Fibroblast of skin of right biceps (primary cell): Measurements from ENCODE around the gene LIX1.
A peak's percentile ranks its signal among the peaks of the same experiment; 100 is the strongest.
"Not testable (repeated sequence)": the region's sequence is repeated elsewhere in the genome, so short reads cannot be mapped to it uniquely, and the experiment has no call there.

Experiments used
- DNase-seq: peaks from one replicate; pipeline ENCODE4 v3.0.0-alpha.2; 2013

LIX1 gene

GRCh38 chr5:97141031-97141430, 1.4 kb downstream of the LIX1 start:
- DNase-seq = no peak

- not testable (repeated sequence) for DNase-seq
Observed at GRCh38 chr5:97140250-97140649, 2.2 kb downstream of the LIX1 start.

- DNase-seq = no peak
Observed at GRCh38 chr5:97136475-97136874, 5.9 kb downstream of the LIX1 start.

GRCh38 chr5:97135868-97136267, 6.5 kb downstream of the LIX1 start:
- no peak for DNase-seq

DNA sequence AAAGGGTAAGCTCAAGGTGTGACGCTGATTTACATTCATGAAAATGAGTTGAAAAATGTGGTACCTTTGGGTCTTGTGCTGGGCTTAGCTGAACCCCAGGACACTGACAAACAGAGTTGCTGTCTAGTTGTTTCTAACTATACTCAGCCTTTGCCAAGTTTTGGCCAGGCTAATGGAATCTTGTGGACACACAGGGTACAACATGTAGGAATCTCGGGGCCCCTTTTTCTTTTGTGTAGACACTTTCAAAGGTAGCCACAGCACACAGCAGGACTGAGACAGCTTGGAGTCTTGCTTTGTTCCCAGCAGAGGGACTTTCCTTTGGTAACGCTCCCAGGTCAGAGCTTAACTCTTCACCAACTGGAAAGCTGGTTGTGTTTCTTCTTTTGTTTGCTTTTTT, 7.8 kb downstream of the LIX1 start:
- DNase-seq = no peak

- DNase-seq = peak; percentile 5
Observed at GRCh38 chr5:97133101-97133500, 9.3 kb downstream of the LIX1 start.

DNA sequence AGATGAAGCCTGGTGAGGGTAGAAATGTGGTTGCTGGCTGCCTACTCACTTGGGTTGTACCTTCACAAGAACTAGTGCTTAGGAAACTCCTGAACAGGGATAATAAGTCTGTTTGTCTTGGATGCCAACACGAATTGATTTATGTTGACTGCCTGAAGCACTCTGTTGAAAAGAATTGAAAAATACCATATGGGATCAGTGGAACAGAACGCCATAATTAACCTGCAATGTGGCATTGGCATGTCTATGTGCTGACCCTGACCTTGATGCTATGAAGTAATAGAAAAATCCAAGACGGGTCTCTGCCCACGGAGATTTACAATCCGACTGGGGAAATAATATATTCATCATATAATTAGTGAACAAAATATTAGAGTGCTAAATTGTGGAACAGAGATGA, 10.5 kb downstream of the LIX1 start:
- no peak for DNase-seq

DNA sequence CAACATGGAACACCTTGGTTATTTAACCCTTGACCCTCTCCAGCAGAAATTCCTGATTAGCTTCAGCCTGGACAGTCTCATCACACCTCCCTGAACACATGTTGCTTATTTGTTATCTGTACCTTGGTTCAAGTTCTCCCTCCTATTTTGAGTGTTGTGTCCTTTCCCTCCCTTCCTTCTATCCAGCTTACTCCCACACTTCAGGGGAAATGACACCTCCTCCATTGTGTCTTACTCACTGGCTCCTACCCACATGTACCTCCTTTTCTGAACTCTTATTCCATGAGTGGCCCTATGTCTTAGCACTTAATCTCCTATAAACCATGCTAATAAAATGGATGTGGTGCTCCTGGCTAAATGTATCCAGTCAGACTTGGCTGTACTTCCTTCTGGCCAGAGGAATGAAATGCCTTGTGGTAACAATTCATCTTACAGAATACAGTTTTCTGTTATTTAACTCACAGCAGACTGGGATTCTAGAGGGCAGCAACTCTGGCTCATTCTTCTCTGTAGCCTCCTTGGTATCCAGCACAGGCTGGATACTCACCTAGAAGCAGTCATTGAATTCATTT, 11.2 kb downstream of the LIX1 start:
- peak; percentile 38 for DNase-seq

DNA sequence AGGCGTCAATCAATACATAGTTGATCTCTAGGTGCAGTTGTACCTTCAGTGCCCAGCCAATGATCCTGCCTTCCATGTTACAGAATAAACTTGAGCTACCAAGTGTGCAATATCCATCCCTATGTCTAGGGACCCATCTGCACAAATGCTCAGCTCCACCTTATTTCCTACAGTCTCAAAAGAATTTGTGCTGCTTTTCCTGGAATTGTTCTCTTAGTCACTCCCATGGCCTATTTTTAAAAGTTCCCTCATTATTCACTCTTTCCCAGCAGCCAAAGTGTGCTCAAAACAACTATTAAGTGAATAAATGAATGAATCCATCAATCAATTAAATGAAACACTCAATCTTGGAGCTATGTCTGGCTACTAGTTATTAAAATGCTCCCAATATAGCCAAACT, 14.7 kb downstream of the LIX1 start:
- DNase-seq = no peak

- DNase-seq = no peak
Observed at GRCh38 chr5:97125125-97125683, 17.2 kb downstream of the LIX1 start.

DNA sequence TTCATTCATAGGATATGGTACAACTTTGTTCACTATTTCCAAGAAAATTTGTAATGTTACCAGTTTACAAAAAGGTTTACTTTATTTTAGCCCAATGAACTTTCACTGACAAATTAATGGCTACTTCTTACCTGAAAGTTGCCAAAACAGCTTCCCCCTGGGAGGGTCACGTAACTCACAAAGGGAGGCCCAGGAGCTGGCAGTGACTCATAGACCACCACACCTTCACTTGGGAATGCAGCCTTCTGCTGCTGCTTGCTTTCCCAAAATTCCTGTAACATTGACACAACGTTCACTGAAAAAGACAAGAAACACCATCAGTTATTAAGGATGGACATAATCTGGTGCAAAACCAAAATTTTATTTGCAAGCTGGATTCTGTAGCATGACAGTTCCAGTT, 18.1 kb downstream of the LIX1 start:
- no peak for DNase-seq

- DNase-seq = no peak
Observed at GRCh38 chr5:97121848-97122247, 20.6 kb downstream of the LIX1 start.

- DNase-seq = no peak
Observed at GRCh38 chr5:97120195-97120594, 22.2 kb downstream of the LIX1 start.

- DNase-seq = no peak
Observed at GRCh38 chr5:97119007-97119390, 23.4 kb downstream of the LIX1 start.

GRCh38 chr5:97118261-97119006, 24.0 kb downstream of the LIX1 start:
- no peak for DNase-seq

- no peak for DNase-seq
Observed at GRCh38 chr5:97115932-97116331, 26.5 kb downstream of the LIX1 start.

- no peak for DNase-seq
Observed at GRCh38 chr5:97112230-97112629, 30.2 kb downstream of the LIX1 start.

- no peak for DNase-seq
Observed at GRCh38 chr5:97111616-97112015, 30.8 kb downstream of the LIX1 start.

GRCh38 chr5:97111004-97111403, 31.4 kb downstream of the LIX1 start:
- no peak for DNase-seq

GRCh38 chr5:97107318-97107717, 35.1 kb downstream of the LIX1 start:
- no peak for DNase-seq

DNA sequence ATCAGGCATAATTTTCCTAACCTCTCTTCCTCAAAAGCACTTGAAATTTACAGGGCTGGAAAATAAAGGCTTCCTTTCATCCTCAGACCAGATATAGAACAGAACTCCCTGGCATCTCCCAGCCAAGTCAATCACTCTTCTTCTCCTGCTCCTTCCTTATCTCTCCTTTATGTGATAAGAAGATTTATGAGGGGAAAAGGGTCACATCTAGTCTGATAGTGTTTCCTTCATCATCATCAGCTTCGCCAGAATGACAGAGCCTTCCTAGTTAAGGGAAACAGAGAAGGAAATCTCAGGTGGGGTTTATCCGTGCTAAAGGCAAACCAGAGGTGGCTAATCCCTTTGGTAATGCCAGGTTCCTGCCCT, 36.2 kb downstream of the LIX1 start:
- no peak for DNase-seq

- no peak for DNase-seq
Observed at GRCh38 chr5:97105501-97106215, 36.8 kb downstream of the LIX1 start.

- DNase-seq = no peak
Observed at GRCh38 chr5:97102010-97102470, 40.4 kb downstream of the LIX1 start.
